H9 (cell line): ENCODE data around the gene LRRFIP2. TPM values are rescaled to one million over a fixed set of nuclear protein-coding genes. Genes with fewer than 3 reads are reported as not detected.

Experiments
- DNase-seq: peaks from one replicate; pipeline ENCODE4 v3.0.0-alpha.2; 2017
- H2AFZ ChIP-seq: one replicate; pipeline ENCODE4 v1.6.1; 2013; ENCODE audit warnings: mild to moderate bottlenecking, low read length, control low read depth, moderate library complexity
- H2AK5ac ChIP-seq: 2 replicates; pipeline ENCODE4 v1.6.1; 2013; ENCODE audit warnings: low read length, control low read depth, mixed read lengths; ENCODE audit not compliant: insufficient read length
- H2BK120ac ChIP-seq: one replicate; pipeline ENCODE4 v1.6.1; 2013; ENCODE audit warnings: low read depth, mild to moderate bottlenecking, low read length, control low read depth, inconsistent platforms; ENCODE audit not compliant: poor library complexity, severe bottlenecking
- H2BK12ac ChIP-seq: 2 replicates; pipeline ENCODE4 v1.6.1; 2013; ENCODE audit warnings: low read length, control low read depth, mixed read lengths, low read depth; ENCODE audit not compliant: insufficient read length
- H2BK15ac ChIP-seq: 2 replicates; pipeline ENCODE4 v1.6.1; 2013; ENCODE audit warnings: low read depth, low read length, control low read depth
- H2BK20ac ChIP-seq: one replicate; pipeline ENCODE4 v1.6.1; 2013; ENCODE audit warnings: low read depth, mild to moderate bottlenecking, low read length, control low read depth, inconsistent platforms; ENCODE audit not compliant: poor library complexity, severe bottlenecking
- H2BK5ac ChIP-seq: 2 replicates; pipeline ENCODE4 v1.6.1; 2013; ENCODE audit warnings: low read length, control low read depth, mixed read lengths; ENCODE audit not compliant: insufficient read length
- H3K14ac ChIP-seq: 2 replicates; pipeline ENCODE4 v1.6.1; 2013; ENCODE audit warnings: low read length, control low read depth; ENCODE audit not compliant: insufficient read depth
- H3K18ac ChIP-seq: 2 replicates; pipeline ENCODE4 v1.6.1; 2013; ENCODE audit warnings: low read depth, mild to moderate bottlenecking, mixed read lengths, low read length, control low read depth; ENCODE audit not compliant: insufficient read length
- H3K23ac ChIP-seq: 2 replicates; pipeline ENCODE4 v1.6.1; 2013; ENCODE audit warnings: low read length, control low read depth, mixed read lengths, low read depth; ENCODE audit not compliant: insufficient read length
- H3K23me2 ChIP-seq: 2 replicates; pipeline ENCODE4 v1.6.1; 2013; ENCODE audit warnings: low read depth, mild to moderate bottlenecking, mixed read lengths, low read length, control low read depth; ENCODE audit not compliant: insufficient read length, poor library complexity, severe bottlenecking
- H3K27ac ChIP-seq: 2 replicates; pipeline ENCODE4 v1.5.1; 2013; ENCODE audit warnings: low read length, control low read depth, mixed read lengths, low read depth; ENCODE audit not compliant: insufficient read length
- H3K27me3 ChIP-seq: 2 replicates; pipeline ENCODE4 v1.6.1; 2013; ENCODE audit warnings: low read length, control low read depth, inconsistent platforms; ENCODE audit not compliant: insufficient read depth
- H3K4ac ChIP-seq: 2 replicates; pipeline ENCODE4 v1.6.1; 2013; ENCODE audit warnings: low read depth, mild to moderate bottlenecking, control low read depth, inconsistent platforms, low read length, moderate library complexity
- H3K4me1 ChIP-seq: 2 replicates; pipeline ENCODE4 v1.6.1; 2013; ENCODE audit warnings: low read length, control low read depth, inconsistent platforms; ENCODE audit not compliant: insufficient read depth
- H3K4me2 ChIP-seq: 2 replicates; pipeline ENCODE4 v1.6.1; 2013; ENCODE audit warnings: low read length, control low read depth, mixed read lengths; ENCODE audit not compliant: insufficient read length, insufficient read depth
- H3K56ac ChIP-seq: 2 replicates; pipeline ENCODE4 v1.6.1; 2013; ENCODE audit warnings: low read depth, mild to moderate bottlenecking, mixed read lengths, low read length, control low read depth; ENCODE audit not compliant: insufficient read length
- H3K79me1 ChIP-seq: 2 replicates; pipeline ENCODE4 v1.6.1; 2013; ENCODE audit warnings: low read depth, mild to moderate bottlenecking, moderate library complexity, low read length, control low read depth, inconsistent platforms; ENCODE audit not compliant: insufficient read depth, poor library complexity, severe bottlenecking
- H3K79me2 ChIP-seq: 2 replicates; pipeline ENCODE4 v1.6.1; 2013; ENCODE audit warnings: low read length, control low read depth, inconsistent platforms; ENCODE audit not compliant: insufficient read depth
- H3K9ac ChIP-seq: 2 replicates; pipeline ENCODE4 v1.6.1; 2013; ENCODE audit warnings: low read length, control low read depth, mixed read lengths; ENCODE audit not compliant: insufficient read length; ENCODE audit errors: extremely low read depth
- H3K9me3 ChIP-seq: one replicate; pipeline ENCODE4 v1.6.1; 2013; ENCODE audit warnings: low read depth, low read length, inconsistent platforms; ENCODE audit not compliant: control insufficient read depth
- H3T11ph ChIP-seq: one replicate; pipeline ENCODE4 v1.6.1; 2013; ENCODE audit warnings: mild to moderate bottlenecking, low read length, control low read depth, inconsistent platforms
- H4K20me1 ChIP-seq: one replicate; pipeline ENCODE4 v1.6.1; 2013; ENCODE audit not compliant: control insufficient read depth, insufficient read length, insufficient read depth
- H4K5ac ChIP-seq: 2 replicates; pipeline ENCODE4 v1.6.1; 2013; ENCODE audit warnings: low read depth, mild to moderate bottlenecking, mixed read lengths, low read length, control low read depth; ENCODE audit not compliant: insufficient read length
- H4K8ac ChIP-seq: replicated peaks from 2 replicates; pipeline ENCODE4 v1.6.1; 2013; ENCODE audit warnings: low read length, control low read depth, mixed read lengths, low read depth; ENCODE audit not compliant: insufficient read length
- H4K91ac ChIP-seq: 2 replicates; pipeline ENCODE4 v1.6.1; 2013; ENCODE audit warnings: low read depth, mild to moderate bottlenecking, moderate library complexity, mixed read lengths, low read length, control low read depth; ENCODE audit not compliant: insufficient read length
- H3K27ac Mint-ChIP-seq, 3 experiments: 2 replicates in 2 of 3; 3 replicates in 1 of 3; pipeline ENCODE4 v1.8.0; 2020 to 2021; ENCODE audit warnings: mixed read lengths in 3 of 3, mild to moderate bottlenecking in 1 of 3, moderate library complexity in 1 of 3
- H3K27me3 Mint-ChIP-seq: 2 replicates; pipeline ENCODE4 v1.8.0; 2021; ENCODE audit warnings: low read depth, mild to moderate bottlenecking, moderate library complexity, mixed read lengths
- H3K36me3 Mint-ChIP-seq, 3 experiments: 2 replicates in 2 of 3; 3 replicates in 1 of 3; pipeline ENCODE4 v1.8.0; 2020 to 2021; ENCODE audit warnings: low read depth in 3 of 3, mixed read lengths in 3 of 3; ENCODE audit not compliant: insufficient read depth in 1 of 3
- H3K4me1 Mint-ChIP-seq, 2 experiments: 2 replicates each; pipeline ENCODE4 v1.8.0; 2020; ENCODE audit warnings: mixed read lengths in 2 of 2
- H3K4me3 Mint-ChIP-seq, 2 experiments: 2 replicates in 1 of 2; 3 replicates in 1 of 2; pipeline ENCODE4 v1.8.0; 2020 to 2021; ENCODE audit warnings: mild to moderate bottlenecking in 2 of 2, mixed read lengths in 2 of 2, moderate library complexity in 1 of 2
- H3K9me3 Mint-ChIP-seq, 2 experiments: 2 replicates in 1 of 2; 3 replicates in 1 of 2; pipeline ENCODE4 v1.8.0; 2020; ENCODE audit warnings: mild to moderate bottlenecking in 2 of 2, mixed read lengths in 2 of 2, moderate library complexity in 1 of 2
- CTCF ChIP-seq: fragments of 200-600 bp; sonication (generic); conservative IDR thresholded peaks from 3 replicates; pipeline ENCODE4 v1.8.0; 2021; ENCODE audit warnings: antibody characterized with exemption, mild to moderate bottlenecking
- WGBS: extraction: QIAGEN DNeasy Blood & Tissue Kit; methylation state at CpG from one replicate; pipeline ENCODE4 v1.1.7; 2013; ENCODE audit warnings: missing lambda C conversion rate, low lambda C conversion rate, mixed read lengths; ENCODE audit not compliant: insufficient read length; ENCODE audit errors: extremely low coverage; 5-methylcytosine and 5-hydroxymethylcytosine counted together
- total RNA-seq: library from RNA; stranded (reverse); gene quantifications from 2 replicates; pipeline ENCODE4 v1.2.1, GENCODE V29; 2021

LRRFIP2 gene
- total RNA-seq, 1 experiment from 2014 or later: 30.7 TPM

GRCh38 chr3:37139567-37140052 lies 34.8 kb downstream of the LRRFIP2 start:
- no peak for TF ChIP-seq CTCF
- H3K23me2 ChIP-seq: no peaks in the 10 kb centered on the region
- no peaks in the 10 kb centered on the region for H3K27me3 Mint-ChIP-seq
- H3K9me3 ChIP-seq: no peaks in the 10 kb centered on the region
- no peak overlapping the region for H3K23ac ChIP-seq
- no peak for DNase-seq
- no peak overlapping the region for H3K27ac ChIP-seq
- no peaks in the 10 kb centered on the region for H3K4me1 ChIP-seq
- H3K4me3 Mint-ChIP-seq: no peak overlapping the region
- H3K9me3 Mint-ChIP-seq: no peaks in the 10 kb centered on the region
- H3K4me1 Mint-ChIP-seq: no peaks in the 10 kb centered on the region; a peak in 1 of 4 replicates
- H3T11ph ChIP-seq: no peak overlapping the region
- no peak overlapping the region for H2BK15ac ChIP-seq
- no CpG with 5 or more reads among the region's 1 CpG for WGBS
- H4K20me1 ChIP-seq: no peaks in the 10 kb centered on the region
- peaks cover 3% of the 10 kb centered on the region for H3K79me1 ChIP-seq
- H2BK5ac ChIP-seq: no peak overlapping the region
- H4K91ac ChIP-seq: no peak overlapping the region
- H3K14ac ChIP-seq: no peak overlapping the region
- H4K5ac ChIP-seq: no peak overlapping the region
- H2AFZ ChIP-seq: no peak overlapping the region
- peaks cover 9 to 15% (median 13%) of the 10 kb centered on the region in 3 experiments; a peak in 6 of 7 replicates for H3K36me3 Mint-ChIP-seq
- no peak overlapping the region for H3K56ac ChIP-seq
- H4K8ac ChIP-seq: no peak overlapping the region
- no peak overlapping the region for H2AK5ac ChIP-seq
- no peak overlapping the region for H2BK12ac ChIP-seq
- no peak overlapping the region for H3K27ac Mint-ChIP-seq
- H3K79me2 ChIP-seq: no peaks in the 10 kb centered on the region
- no peak overlapping the region for H3K18ac ChIP-seq
- no peak overlapping the region for H3K4ac ChIP-seq
- no peak overlapping the region for H3K4me2 ChIP-seq
- H3K27me3 ChIP-seq: no peaks in the 10 kb centered on the region
- H2BK20ac ChIP-seq: no peak overlapping the region
- H2BK120ac ChIP-seq: no peak overlapping the region
- H3K9ac ChIP-seq: no peak overlapping the region
